Osteoblast (primary cell): ENCODE results near the gene SLFN11. TPM values are rescaled to one million over a fixed set of nuclear protein-coding genes. Genes with fewer than 3 reads are reported as not detected.
"Not testable (repeated sequence)": the region's sequence is repeated elsewhere in the genome, so short reads cannot be mapped to it uniquely, and the experiment has no call there.

ENCODE experiments used
- DNase-seq: peaks from one replicate; pipeline ENCODE4 v3.0.0; 2011; ENCODE audit warnings: low spot score, mixed read lengths; ENCODE audit not compliant: insufficient read length; ENCODE audit errors: missing footprints
- H2AFZ ChIP-seq: 2 replicates; pipeline ENCODE4 v1.6.0; 2011; ENCODE audit warnings: mild to moderate bottlenecking, low read length
- H3K27ac ChIP-seq: 2 replicates; pipeline ENCODE4 v1.5.1; 2011; ENCODE audit warnings: mild to moderate bottlenecking, low read depth, low read length, moderate library complexity
- H3K27me3 ChIP-seq: 2 replicates; pipeline ENCODE4 v1.6.0; 2012; ENCODE audit warnings: mild to moderate bottlenecking, control low read depth, inconsistent platforms, low read length, moderate library complexity; ENCODE audit not compliant: insufficient read depth
- H3K36me3 ChIP-seq: 2 replicates; pipeline ENCODE4 v1.5.1; 2011; ENCODE audit warnings: mild to moderate bottlenecking, low read length, control low read depth, moderate library complexity; ENCODE audit not compliant: insufficient read depth
- H3K4me1 ChIP-seq: 2 replicates; pipeline ENCODE4 v1.5.1; 2011; ENCODE audit warnings: mild to moderate bottlenecking, low read length, control low read depth, moderate library complexity; ENCODE audit not compliant: insufficient read depth
- H3K4me2 ChIP-seq: 2 replicates; pipeline ENCODE4 v1.6.0; 2011; ENCODE audit warnings: mild to moderate bottlenecking, low read length; ENCODE audit not compliant: insufficient read depth
- H3K4me3 ChIP-seq: fragments of 200-600 bp; sonication (generic); 3 replicates; pipeline ENCODE4 v1.5.1; 2012; ENCODE audit warnings: mild to moderate bottlenecking, low read length, inconsistent platforms; ENCODE audit not compliant: insufficient read depth
- H3K79me2 ChIP-seq: 2 replicates; pipeline ENCODE4 v1.6.0; 2012; ENCODE audit warnings: mild to moderate bottlenecking, low read length, control low read depth, inconsistent platforms; ENCODE audit not compliant: insufficient read depth
- H3K9me3 ChIP-seq: 2 replicates; pipeline ENCODE4 v1.5.1; 2011; ENCODE audit warnings: low read depth, low read length, control low read depth
- H4K20me1 ChIP-seq: 2 replicates; pipeline ENCODE4 v1.6.0; 2012; ENCODE audit warnings: mild to moderate bottlenecking, low read length, control low read depth; ENCODE audit not compliant: insufficient read depth
- CTCF ChIP-seq: IDR thresholded peaks from 2 replicates; pipeline ENCODE4 v1.5.1; 2011; ENCODE audit warnings: mild to moderate bottlenecking, low read depth, low read length, moderate library complexity; ENCODE audit errors: extremely low read depth
- total RNA-seq: library from RNA; depleted of rRNA; stranded (reverse); fragments of >200 nt; gene quantifications from 2 replicates; pipeline ENCODE4 v1.2.3, GENCODE V29; 2012

Gene SLFN11
- total RNA-seq, 1 donor = 52.8 TPM

GRCh38 chr17:35407531-35407930, 34.1 kb upstream of the SLFN11 start:
- no peaks in the 10 kb centered on the region for H3K27me3 ChIP-seq
- TF ChIP-seq CTCF = no peak
- no peaks in the 10 kb centered on the region for H3K4me1 ChIP-seq
- H3K4me2 ChIP-seq = no peak overlapping the region
- no peaks in the 10 kb centered on the region for H4K20me1 ChIP-seq
- peaks cover 16% of the 10 kb centered on the region for H3K36me3 ChIP-seq
- no peak for DNase-seq
- H3K79me2 ChIP-seq = no peaks in the 10 kb centered on the region
- no peak overlapping the region for H2AFZ ChIP-seq
- H3K9me3 ChIP-seq = no peaks in the 10 kb centered on the region
- H3K27ac ChIP-seq = no peak overlapping the region
- no peak overlapping the region for H3K4me3 ChIP-seq

DNA sequence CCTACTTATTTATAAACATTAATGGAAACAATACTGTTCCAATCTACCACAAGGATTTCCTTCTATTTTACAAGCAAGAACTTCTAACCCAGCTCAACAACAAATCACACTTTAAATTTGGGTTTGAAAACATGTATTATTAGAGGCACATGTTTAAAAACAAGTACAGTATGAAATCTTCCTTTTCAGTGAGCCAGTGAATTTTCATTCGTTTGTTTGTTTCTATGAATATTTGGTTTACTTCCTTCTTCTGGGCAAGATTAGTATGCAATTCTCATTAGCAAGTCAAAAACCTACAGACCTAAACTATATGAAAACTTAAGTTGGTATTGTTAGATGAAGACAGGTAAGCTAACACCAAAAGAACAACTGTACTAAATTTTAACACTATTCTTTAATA, 33.1 kb upstream of the SLFN11 start:
- Histone ChIP-seq H3K27ac (no peak overlapping the region), H3K27me3 (no peaks in the 10 kb centered on the region), H3K4me3 (no peak overlapping the region), H3K4me2 (no peak overlapping the region), H3K36me3 (peaks cover 16% of the 10 kb centered on the region), H2AFZ (no peak overlapping the region), H3K4me1 (no peaks in the 10 kb centered on the region), H3K79me2 (no peaks in the 10 kb centered on the region), H3K9me3 (no peaks in the 10 kb centered on the region), H4K20me1 (no peaks in the 10 kb centered on the region)
- no peak for TF ChIP-seq CTCF
- DNase-seq = no peak

DNA sequence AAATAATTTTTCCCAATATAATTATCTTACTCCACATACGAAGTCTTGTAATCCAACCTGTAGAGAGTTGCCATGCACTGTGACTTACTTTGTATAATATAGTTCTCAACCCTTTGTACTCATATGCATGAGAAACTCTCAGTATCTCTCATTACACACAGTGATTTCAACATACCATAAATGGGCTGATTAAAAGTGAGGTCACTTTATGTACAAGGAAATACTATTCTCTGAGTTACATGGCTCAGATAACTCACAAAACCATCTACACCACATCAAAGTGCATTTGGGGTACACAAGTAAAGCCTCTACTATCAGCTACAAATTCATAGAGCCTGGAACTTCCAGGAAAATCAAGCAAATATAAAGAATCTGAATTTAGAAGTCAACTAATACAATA, 30.9 kb upstream of the SLFN11 start:
- H3K36me3 ChIP-seq = peaks cover 8% of the 10 kb centered on the region
- DNase-seq = no peak
- H3K79me2 ChIP-seq = no peaks in the 10 kb centered on the region

GRCh38 chr17:35393783-35394182, 20.4 kb upstream of the SLFN11 start:
- H2AFZ ChIP-seq, H3K27me3 ChIP-seq, H3K4me1 ChIP-seq, H3K36me3 ChIP-seq, H3K9me3 ChIP-seq, H4K20me1 ChIP-seq, DNase-seq, H3K4me3 ChIP-seq, H3K4me2 ChIP-seq, H3K79me2 ChIP-seq, H3K27ac ChIP-seq: not testable (repeated sequence)

More for the DNA sequence above, 30.9 kb upstream of the SLFN11 start:
- TF ChIP-seq CTCF = no peak
- no peak overlapping the region for H2AFZ ChIP-seq
- no peaks in the 10 kb centered on the region for H3K4me1 ChIP-seq
- no peak overlapping the region for H3K4me2 ChIP-seq
- H3K4me3 ChIP-seq = no peak overlapping the region
- no peaks in the 10 kb centered on the region for H3K27me3 ChIP-seq
- no peaks in the 10 kb centered on the region for H4K20me1 ChIP-seq
- no peaks in the 10 kb centered on the region for H3K9me3 ChIP-seq
- no peak overlapping the region for H3K27ac ChIP-seq

GRCh38 chr17:35390663-35391062, 17.2 kb upstream of the SLFN11 start:
- Histone ChIP-seq H3K9me3 (no peaks in the 10 kb centered on the region), H3K27me3 (no peaks in the 10 kb centered on the region), H2AFZ (no peak overlapping the region), H4K20me1 (no peaks in the 10 kb centered on the region), H3K79me2 (no peaks in the 10 kb centered on the region), H3K4me2 (no peak overlapping the region), H3K4me1 (no peaks in the 10 kb centered on the region), H3K27ac (no peak overlapping the region), H3K36me3 (no peaks in the 10 kb centered on the region), H3K4me3 (no peak overlapping the region)
- DNase-seq = no peak
- TF ChIP-seq CTCF = no peak
